HUES48 (cell line): ENCODE results near the gene BICRA.

Experiments
- H3K27ac ChIP-seq: one replicate; pipeline ENCODE4 v1.7.0; 2013; ENCODE audit warnings: low read depth, low read length, inconsistent platforms
- H3K27me3 ChIP-seq: 2 replicates; pipeline ENCODE4 v1.6.1; 2013; ENCODE audit warnings: mild to moderate bottlenecking, low read length; ENCODE audit not compliant: control insufficient read depth, insufficient read depth
- H3K36me3 ChIP-seq: 2 replicates; pipeline ENCODE4 v1.6.1; 2013; ENCODE audit warnings: low read length; ENCODE audit not compliant: control insufficient read depth, insufficient read depth
- H3K4me1 ChIP-seq: 2 replicates; pipeline ENCODE4 v1.6.1; 2013; ENCODE audit warnings: mild to moderate bottlenecking, low read length; ENCODE audit not compliant: control insufficient read depth, insufficient read depth
- H3K4me3 ChIP-seq: 2 replicates; pipeline ENCODE4 v1.5.1; 2013; ENCODE audit warnings: mild to moderate bottlenecking, low read depth, low read length
- H3K9ac ChIP-seq: 2 replicates; pipeline ENCODE4 v1.6.1; 2013; ENCODE audit warnings: mild to moderate bottlenecking, low read depth, low read length, moderate library complexity
- H3K9me3 ChIP-seq: 2 replicates; pipeline ENCODE4 v1.6.1; 2013; ENCODE audit warnings: low read length; ENCODE audit not compliant: control insufficient read depth, insufficient read depth

BICRA gene

DNA sequence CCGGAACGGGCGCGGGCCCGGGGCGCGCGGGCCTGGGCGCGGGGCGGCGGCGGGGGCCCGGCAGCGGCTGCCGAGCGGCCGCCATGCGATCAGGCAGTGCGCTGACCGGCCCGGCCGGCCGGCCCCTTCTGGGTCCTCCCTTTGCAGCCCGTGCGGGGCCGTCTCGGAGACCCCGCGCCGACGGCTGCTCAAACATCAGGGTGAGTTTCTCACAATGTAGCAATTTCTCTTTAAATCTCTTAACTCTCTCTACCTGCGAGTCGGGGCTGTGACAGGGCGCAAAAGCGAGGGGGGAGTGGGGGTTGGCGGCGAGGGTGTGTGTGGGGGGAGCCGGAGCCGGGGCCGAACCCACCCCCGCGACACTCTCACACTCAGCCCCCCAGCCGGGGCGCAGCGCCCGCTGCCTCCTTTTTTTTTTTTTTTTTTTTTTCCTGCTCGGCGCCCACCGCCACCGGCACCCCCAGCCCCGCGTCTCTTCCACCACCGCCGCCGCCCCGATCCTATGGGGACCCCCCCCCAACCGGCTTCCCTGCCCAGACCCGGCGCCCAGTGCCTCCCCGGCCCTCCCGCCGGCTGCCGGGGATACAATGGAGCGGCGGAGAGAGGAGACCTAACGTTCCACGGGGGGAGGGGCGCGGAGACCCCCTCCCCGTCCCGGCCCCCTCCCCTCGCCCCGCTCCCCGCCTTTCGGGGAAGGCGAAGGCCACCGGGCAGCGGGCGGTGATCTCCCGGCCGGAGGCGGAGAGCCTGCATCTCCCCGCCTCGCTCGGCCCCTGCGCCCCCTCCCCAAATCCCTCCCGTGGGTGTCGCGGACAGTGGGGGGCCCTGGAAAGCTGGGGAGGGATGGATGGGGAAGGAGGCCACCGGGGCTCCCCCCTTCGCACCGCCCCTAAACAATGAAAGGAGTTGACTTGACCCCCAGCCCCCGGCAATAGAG, at the start of gene BICRA:
TSS of gene BICRA (plus strand) at position 166 of the 937 bp plus-strand sequence. CDS start 64,441 bp downstream, outside the sequence.
- H3K9ac ChIP-seq, result peak within 1 kb of the TSS; percentile 72
- H3K4me3 ChIP-seq, result peak within 1 kb of the TSS; percentile 82
- H3K27me3 ChIP-seq, result no peaks in the 10 kb centered on the region
- peaks cover 25% of the 10 kb centered on the region for H3K4me1 ChIP-seq
- no peaks in the 10 kb centered on the region for H3K9me3 ChIP-seq
- H3K36me3 ChIP-seq, result no peaks in the 10 kb centered on the region
- H3K27ac ChIP-seq, result peak within 1 kb of the TSS; percentile 94

DNA sequence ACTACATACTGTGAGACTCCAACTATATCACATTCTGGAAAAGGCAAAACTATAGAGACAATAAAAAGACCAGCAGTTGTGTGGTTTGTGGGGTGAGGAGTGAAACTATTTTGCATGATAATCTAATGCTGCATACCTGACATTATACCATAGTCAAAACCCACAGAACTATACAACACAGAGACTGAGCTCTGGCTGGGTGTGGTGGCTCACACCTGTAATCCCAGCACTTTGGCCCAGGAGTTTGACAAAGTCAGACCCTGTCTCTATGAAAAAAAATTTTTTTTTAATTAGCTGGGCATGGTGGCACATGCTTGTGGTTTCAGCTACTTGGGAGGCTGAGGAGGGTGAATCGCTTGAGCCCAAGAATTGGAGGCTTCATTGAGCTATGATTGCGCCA, 47.9 kb upstream of the BICRA start:
- H3K27ac ChIP-seq, result no peak overlapping the region
- no peaks in the 10 kb centered on the region for H3K36me3 ChIP-seq
- H3K4me3 ChIP-seq, result no peak overlapping the region
- no peaks in the 10 kb centered on the region for H3K9me3 ChIP-seq
- H3K27me3 ChIP-seq, result no peaks in the 10 kb centered on the region
- no peak overlapping the region for H3K9ac ChIP-seq
- peaks cover 11% of the 10 kb centered on the region for H3K4me1 ChIP-seq

DNA sequence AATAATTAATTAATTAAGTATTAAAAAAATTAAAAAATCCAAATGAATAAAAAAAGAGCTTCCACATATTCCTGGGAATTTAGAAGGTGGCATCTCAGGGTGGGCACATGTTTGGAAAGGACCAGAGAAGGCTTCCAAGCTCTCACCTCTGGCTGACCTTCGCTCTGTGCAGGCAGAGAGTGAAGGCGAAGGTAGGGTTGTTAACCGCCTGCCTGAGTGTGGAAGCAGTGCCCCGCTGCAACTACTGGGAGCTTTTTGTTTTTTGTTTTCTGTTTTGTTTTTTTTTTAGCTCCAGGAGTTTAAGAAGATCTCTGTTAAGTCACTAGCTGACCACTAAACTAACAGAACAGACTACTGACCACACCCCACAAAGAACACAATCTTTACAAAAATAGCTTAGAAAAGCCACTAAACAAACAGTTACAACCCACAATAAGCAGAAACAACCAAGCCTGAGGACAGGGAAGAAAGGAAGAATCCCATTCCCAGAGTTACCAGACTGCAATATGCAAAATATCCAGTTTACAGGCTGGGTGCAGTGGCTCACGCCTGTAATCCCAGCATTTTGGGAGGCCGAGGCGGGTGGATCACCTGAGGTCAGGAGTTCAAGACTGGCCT, 47.4 kb upstream of the BICRA start:
- no peaks in the 10 kb centered on the region for H3K36me3 ChIP-seq
- H3K27ac ChIP-seq, result no peak overlapping the region
- no peaks in the 10 kb centered on the region for H3K27me3 ChIP-seq
- H3K4me3 ChIP-seq, result no peak overlapping the region
- H3K9me3 ChIP-seq, result no peaks in the 10 kb centered on the region
- H3K4me1 ChIP-seq, result peaks cover 11% of the 10 kb centered on the region
- no peak overlapping the region for H3K9ac ChIP-seq

- Histone ChIP-seq H3K27me3 (no peaks in the 10 kb centered on the region), H3K9ac (no peak overlapping the region), H3K4me1 (peaks cover 11% of the 10 kb centered on the region), H3K27ac (no peak overlapping the region), H3K4me3 (no peak overlapping the region), H3K36me3 (no peaks in the 10 kb centered on the region), H3K9me3 (no peaks in the 10 kb centered on the region)
Observed at GRCh38 chr19:47564081-47564480, 44.9 kb upstream of the BICRA start.

GRCh38 chr19:47569331-47569730, 39.6 kb upstream of the BICRA start:
- Histone ChIP-seq H3K9me3 (no peaks in the 10 kb centered on the region), H3K36me3 (no peaks in the 10 kb centered on the region), H3K9ac (no peak overlapping the region), H3K4me3 (no peak overlapping the region), H3K27ac (no peak overlapping the region), H3K27me3 (no peaks in the 10 kb centered on the region), H3K4me1 (no peaks in the 10 kb centered on the region)

GRCh38 chr19:47572635-47573034, 36.3 kb upstream of the BICRA start:
- H3K36me3 ChIP-seq, result no peaks in the 10 kb centered on the region
- H3K27ac ChIP-seq, result no peak overlapping the region
- no peaks in the 10 kb centered on the region for H3K4me1 ChIP-seq
- no peak overlapping the region for H3K4me3 ChIP-seq
- H3K9ac ChIP-seq, result no peak overlapping the region
- H3K27me3 ChIP-seq, result no peaks in the 10 kb centered on the region
- H3K9me3 ChIP-seq, result no peaks in the 10 kb centered on the region

DNA sequence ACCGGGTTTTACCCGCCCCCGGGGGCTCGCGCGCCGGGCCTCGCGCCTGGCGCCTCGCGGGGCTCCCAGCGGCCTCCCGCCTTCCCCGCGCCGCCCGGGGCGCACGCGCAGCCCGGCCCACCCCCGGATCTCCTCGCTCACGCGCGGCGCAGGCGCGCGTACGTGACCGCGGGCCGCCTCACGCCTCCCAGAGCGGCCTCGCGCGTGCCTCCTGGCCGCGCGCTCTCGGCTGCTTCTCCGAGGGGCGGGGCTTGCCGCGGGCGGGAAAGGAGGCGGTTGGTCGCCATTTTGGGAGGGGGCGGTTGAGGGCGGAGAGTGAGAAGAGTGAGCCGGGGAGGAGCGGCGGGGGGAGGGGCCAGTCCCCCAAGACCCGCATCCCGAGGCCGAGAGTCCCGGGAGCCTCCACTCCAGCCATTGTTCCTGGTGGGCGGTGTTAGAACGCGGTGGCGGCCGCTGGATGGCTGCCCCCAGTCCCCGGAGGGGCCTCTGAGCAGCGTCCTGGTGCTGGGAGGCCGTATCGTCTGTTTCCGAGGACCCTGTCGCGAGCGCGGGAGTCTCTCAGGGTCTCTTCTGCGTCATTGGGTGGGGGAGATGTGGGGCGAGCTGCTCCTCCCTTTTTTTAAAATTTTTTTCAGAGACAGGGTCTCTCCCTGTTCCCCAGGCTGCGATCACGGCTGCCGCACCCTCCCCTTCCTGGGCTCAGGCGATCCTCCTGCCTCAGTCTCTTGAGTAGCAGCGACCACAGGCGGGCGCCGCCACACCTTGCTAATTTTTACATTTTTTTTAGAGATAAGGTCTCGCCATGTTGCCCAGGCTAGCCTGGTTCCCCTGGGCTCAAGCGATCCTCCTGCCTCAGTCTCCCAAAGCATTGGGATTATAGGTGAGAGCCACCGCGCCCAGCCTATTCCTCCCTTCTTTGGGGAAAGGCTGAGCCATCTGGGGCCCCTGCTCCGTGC, 35.6 kb upstream of the BICRA start, which contains the start of gene ZNF541:
TSS of gene ZNF541 (minus strand) at position 78 of the 956 bp plus-strand sequence. CDS start 17,292 bp downstream, outside the sequence.
- Histone ChIP-seq H3K36me3 (no peaks in the 10 kb centered on the region), H3K27ac (no peak within 1 kb of the TSS), H3K9me3 (no peaks in the 10 kb centered on the region), H3K4me3 (no peak within 1 kb of the TSS), H3K9ac (no peak within 1 kb of the TSS), H3K27me3 (no peaks in the 10 kb centered on the region), H3K4me1 (no peaks in the 10 kb centered on the region)

GRCh38 chr19:47580397-47580796, 28.5 kb upstream of the BICRA start:
- Histone ChIP-seq H3K9me3 (no peaks in the 10 kb centered on the region), H3K9ac (no peak overlapping the region), H3K27me3 (no peaks in the 10 kb centered on the region), H3K4me1 (no peaks in the 10 kb centered on the region), H3K36me3 (no peaks in the 10 kb centered on the region), H3K27ac (no peak overlapping the region), H3K4me3 (no peak overlapping the region)

GRCh38 chr19:47581605-47582319, 27.2 kb upstream of the BICRA start:
- H3K36me3 ChIP-seq, result no peaks in the 10 kb centered on the region
- no peak overlapping the region for H3K27ac ChIP-seq
- H3K4me3 ChIP-seq, result no peak overlapping the region
- no peaks in the 10 kb centered on the region for H3K27me3 ChIP-seq
- H3K9ac ChIP-seq, result no peak overlapping the region
- no peaks in the 10 kb centered on the region for H3K4me1 ChIP-seq
- peaks cover 4% of the 10 kb centered on the region; the same call in 1 of the 2 replicates for H3K9me3 ChIP-seq

DNA sequence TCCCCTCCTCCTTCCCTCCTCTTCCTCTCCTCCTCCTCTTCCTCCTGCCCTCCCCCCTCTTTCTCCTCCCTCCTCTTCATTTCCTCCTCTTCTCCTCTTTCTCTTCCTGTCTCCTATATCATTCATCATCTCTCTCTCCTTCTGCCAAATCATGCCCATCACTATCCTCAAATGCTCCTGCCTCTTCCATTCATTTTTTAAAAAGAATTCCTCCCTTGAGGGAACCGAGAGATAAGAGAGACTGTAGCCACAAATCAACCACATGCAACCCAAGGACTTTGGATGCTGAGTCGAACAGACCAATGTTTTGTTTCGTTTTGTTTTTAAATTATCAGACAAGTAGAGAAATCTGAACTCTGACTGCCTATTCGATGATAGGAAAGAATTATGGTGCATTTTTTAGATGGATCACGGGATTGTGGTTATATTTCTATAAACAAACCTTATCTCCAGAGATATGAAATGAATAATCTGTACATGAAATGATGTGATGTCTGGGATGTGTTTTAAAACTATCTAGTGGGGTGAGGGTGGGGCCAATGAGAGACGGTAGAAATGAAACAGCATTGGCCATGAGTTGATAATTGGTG, 26.5 kb upstream of the BICRA start:
- no peaks in the 10 kb centered on the region for H3K36me3 ChIP-seq
- H3K9ac ChIP-seq, result no peak overlapping the region
- H3K27ac ChIP-seq, result no peak overlapping the region
- H3K4me1 ChIP-seq, result no peaks in the 10 kb centered on the region
- H3K4me3 ChIP-seq, result no peak overlapping the region
- peaks cover 4% of the 10 kb centered on the region; the same call in 1 of the 2 replicates for H3K9me3 ChIP-seq
- no peaks in the 10 kb centered on the region for H3K27me3 ChIP-seq
